ENCODE measurements around the gene SPDEF.

GRCh38 chr6:34583461-34583860, 27.3 kb upstream of the SPDEF start:
- TF ChIP-seq CTCF (IDR thresholded peaks at IDR 0.05) (peak in 2 of 6 experiments; percentile 16 to 19), POLR2A (IDR thresholded peaks at IDR 0.05) (no peak)
